Endothelial cell of umbilical vein (primary cell): ENCODE results near the gene FAM107A. TPM values are rescaled to one million over a fixed set of nuclear protein-coding genes. Genes with fewer than 3 reads are reported as not detected.

Experiments
- BruUV-seq: library from RNA; stranded (reverse); fragments of 400-500 nt; replicated peaks from 2 replicates; lab custom pipeline; 2021; lab: Mats Ljungman, UMichigan
- CTCF ChIA-PET: fragments of 300-600, 350-600 bp; sonication (Branson Sonifier 250); formaldehyde crosslinking; loops from one replicate; lab custom pipeline; 2021; ENCODE audit warnings: antibody characterized with exemption, inconsistent platforms; lab: Charles Lee
- POLR2A ChIA-PET: fragments of 300-600, 350-600 bp; sonication (Branson Sonifier 250); formaldehyde crosslinking; loops from one replicate; lab custom pipeline; 2021; ENCODE audit warnings: antibody characterized with exemption, inconsistent platforms; lab: Charles Lee
- DNase-seq: peaks from one replicate; pipeline ENCODE4 v3.0.0-alpha.2; 2011; ENCODE audit warnings: low read depth, low spot score
- FAIRE-seq: peaks from 2 replicates; lab custom pipeline; 2011; peaks lifted over from hg19 to GRCh38; lab: Jason Lieb, UNC
- H2AFZ ChIP-seq: 2 replicates; pipeline ENCODE4 v1.6.0; 2012; ENCODE audit warnings: low read depth, low read length, control low read depth, inconsistent platforms
- H3K27ac ChIP-seq: 2 replicates; pipeline ENCODE4 v1.5.1; 2011; ENCODE audit warnings: low read depth, mild to moderate bottlenecking, control low read depth, low read length, moderate library complexity; ENCODE audit not compliant: insufficient read depth
- H3K27me3 ChIP-seq, 2 experiments: 2 replicates each; pipeline versions ENCODE4 v1.6.0 to v1.6.1; 2011; ENCODE audit warnings: low read length in 2 of 2, mixed read lengths in 1 of 2; ENCODE audit not compliant: control insufficient read depth in 2 of 2, insufficient read depth in 2 of 2
- H3K36me3 ChIP-seq, 2 experiments: 2 replicates in 1 of 2; 3 replicates in 1 of 2; pipeline ENCODE4 v1.5.1; 2011; ENCODE audit warnings: low read length in 2 of 2, mild to moderate bottlenecking in 1 of 2, moderate library complexity in 1 of 2; ENCODE audit not compliant: control insufficient read depth in 2 of 2, insufficient read depth in 2 of 2; ENCODE audit errors: extremely low read depth in 1 of 2
- H3K4me1 ChIP-seq: 3 replicates; pipeline ENCODE4 v1.5.1; 2011; ENCODE audit warnings: mild to moderate bottlenecking, low read length; ENCODE audit not compliant: control insufficient read depth, insufficient read depth; ENCODE audit errors: extremely low read depth
- H3K4me2 ChIP-seq: 2 replicates; pipeline ENCODE4 v1.6.1; 2011; ENCODE audit warnings: low read length, control low read depth, mixed read lengths; ENCODE audit not compliant: insufficient read depth
- H3K4me3 ChIP-seq, 3 experiments: fragments of 200-600 bp in 1 of 3; sonication (generic), shearing (Covaris generic) in 1 of 3; replicated peaks in 1 of 3; 2 replicates each; pipeline ENCODE4 v1.5.1; 2011 to 2016; ENCODE audit warnings: control low read depth in 3 of 3, low read length in 3 of 3, mild to moderate bottlenecking in 2 of 3, inconsistent platforms in 1 of 3, low read depth in 1 of 3, moderate library complexity in 1 of 3; ENCODE audit not compliant: insufficient read depth in 1 of 3
- H3K79me2 ChIP-seq: 2 replicates; pipeline ENCODE4 v1.6.0; 2012; ENCODE audit warnings: low read length, inconsistent platforms; ENCODE audit not compliant: control insufficient read depth, insufficient read depth
- H3K9ac ChIP-seq: replicated peaks from 2 replicates; pipeline ENCODE3; 2011; ENCODE audit warnings: low read length, control low read depth; ENCODE audit not compliant: insufficient read depth; ENCODE audit errors: extremely low read depth
- H3K9me1 ChIP-seq: replicated peaks from 3 replicates; pipeline ENCODE4 v1.6.0; 2011; ENCODE audit warnings: mild to moderate bottlenecking, low read length; ENCODE audit not compliant: control insufficient read depth, insufficient read depth; ENCODE audit errors: extremely low read depth
- H3K9me3 ChIP-seq: replicated peaks from 2 replicates; pipeline ENCODE4 v1.5.1; 2012; ENCODE audit warnings: low read length, inconsistent platforms; ENCODE audit not compliant: control insufficient read depth, insufficient read depth
- H4K20me1 ChIP-seq: replicated peaks from 2 replicates; pipeline ENCODE3; 2011; ENCODE audit warnings: mild to moderate bottlenecking, low read length; ENCODE audit not compliant: control insufficient read depth, insufficient read depth; ENCODE audit errors: extremely low read depth
- EZH2 ChIP-seq: IDR thresholded peaks from 2 replicates; pipeline ENCODE4 v1.6.1; 2012; ENCODE audit warnings: borderline replicate concordance, low read depth, mild to moderate bottlenecking, moderate library complexity, low read length, inconsistent platforms; ENCODE audit not compliant: severe bottlenecking
- FOS ChIP-seq: IDR thresholded peaks from 2 replicates; pipeline ENCODE4 v1.6.1; 2011; ENCODE audit warnings: mild to moderate bottlenecking, low read length, moderate library complexity, borderline replicate concordance; ENCODE audit not compliant: insufficient read depth
- GATA2 ChIP-seq: IDR thresholded peaks from 2 replicates; pipeline ENCODE4 v1.7.0; 2011; ENCODE audit warnings: low read depth, mild to moderate bottlenecking, moderate library complexity, mixed read lengths, low read length; ENCODE audit not compliant: insufficient read length, insufficient read depth
- JUN ChIP-seq: IDR thresholded peaks from 2 replicates; pipeline ENCODE4 v1.6.1; 2011; ENCODE audit warnings: borderline replicate concordance, low read depth; ENCODE audit not compliant: insufficient read length, insufficient read depth
- MYC ChIP-seq: IDR thresholded peaks from one replicate; pipeline ENCODE4 v1.6.1; 2011; ENCODE audit warnings: mild to moderate bottlenecking, low read depth, low read length
- POLR2A ChIP-seq: IDR thresholded peaks from 2 replicates; pipeline ENCODE4 v1.6.1; 2012; ENCODE audit warnings: low read depth, mild to moderate bottlenecking, control low read depth, low read length
- POLR2AphosphoS5 ChIP-seq: IDR thresholded peaks from 2 replicates; pipeline ENCODE4 v1.6.1; 2012; ENCODE audit warnings: low read depth, mild to moderate bottlenecking, control low read depth, low read length, moderate library complexity; ENCODE audit not compliant: insufficient read depth
- dilution Hi-C: fragments of 300-500 bp; cut with MboI; formaldehyde crosslinking; loops from one replicate; pipeline ENCODE4 v1.15.0; 2019; ENCODE audit warnings: low sequenced_read_pairs; ENCODE audit not compliant: extremely low pct_ligation_motif_present
- intact Hi-C: fragments of 100-400 bp; cut with micrococcal nuclease; formaldehyde crosslinking; loops from one replicate; pipeline ENCODE4 v1.10.0; 2022
- polyA plus RNA-seq, 4 experiments: library from polyadenylated mRNA; depleted of rRNA in 3 of 4; stranded (reverse) in 3 of 4; unstranded in 1 of 4; fragments of >200 nt; gene quantifications; 2 replicates each; pipeline versions ENCODE4 v1.2.1 to v1.2.3, GENCODE V29; 2011 to 2012; ENCODE audit warnings: missing spikeins in 1 of 4
- total RNA-seq: library from RNA; stranded (reverse); gene quantifications from 2 replicates; pipeline ENCODE4 v1.2.3, GENCODE V29; 2021
- TF ChIP-seq, protein P1 (sequence below), 2 donors: IDR thresholded peaks; 1 replicate in 1 of 2; 2 replicates in 1 of 2; pipeline ENCODE4 v1.5.1; 2011; ENCODE audit warnings: low read length in 2 of 2, mild to moderate bottlenecking in 2 of 2, moderate library complexity in 2 of 2, control low read depth in 1 of 2, inconsistent platforms in 1 of 2, low read depth in 1 of 2; ENCODE audit not compliant: insufficient read depth in 1 of 2; ENCODE audit errors: extremely low read depth in 1 of 2
- TF ChIP-seq, protein P2 (sequence below): IDR thresholded peaks from 2 replicates; pipeline ENCODE4 v1.6.1; 2011; ENCODE audit not compliant: insufficient read depth, insufficient read length

Gene FAM107A
- total and polyA plus RNA-seq, 2 donors (not counting 3 experiments of a cell fraction or from before 2014, with no cell fraction given): 5.7 to 10.7 TPM

DNA sequence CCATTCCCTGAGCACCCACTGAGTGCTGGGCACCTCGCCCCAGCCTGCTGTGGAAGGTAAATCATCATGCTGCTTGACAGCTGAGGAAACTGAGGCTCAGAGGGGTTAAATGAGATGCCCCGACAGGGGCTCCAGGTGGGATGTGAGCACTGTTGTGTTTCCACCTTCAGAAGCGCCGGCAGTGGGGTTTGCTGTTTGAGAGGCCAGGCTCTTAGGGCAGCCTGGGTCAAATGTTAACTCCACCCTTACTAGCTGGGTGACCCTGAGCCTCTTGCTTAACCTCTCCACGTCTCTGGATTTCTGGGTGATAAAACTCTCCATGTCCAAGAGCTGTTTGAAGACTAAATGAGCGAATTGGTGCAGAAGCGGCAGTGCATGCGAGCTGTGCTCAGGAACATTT is 46.3 kb upstream of the FAM107A start:
- no peak for TF ChIP-seq POLR2AphosphoS5
- no peak for TF ChIP-seq EZH2
- no peak for TF ChIP-seq GATA2
- TF ChIP-seq MYC: no peak
- no peak for TF ChIP-seq POLR2A
- dilution Hi-C loops (no loop called here), intact Hi-C loops (no loop called here)
- Histone ChIP-seq H3K9ac (no peak overlapping the region), H3K27me3 (no peaks in the 10 kb centered on the region), H3K27ac (no peak overlapping the region), H4K20me1 (no peaks in the 10 kb centered on the region), H3K79me2 (no peaks in the 10 kb centered on the region), H3K36me3 (no peaks in the 10 kb centered on the region), H3K9me1 (no peaks in the 10 kb centered on the region), H2AFZ (no peak overlapping the region), H3K4me2 (no peak overlapping the region), H3K4me3 (no peak overlapping the region), H3K9me3 (no peaks in the 10 kb centered on the region), H3K4me1 (peaks cover 16% of the 10 kb centered on the region)
- POLR2A ChIA-PET: no interaction called here
- CTCF ChIA-PET: interaction anchor here (0.7 to 2.0 kb wide), 2 partner anchors 11 to 54 kb away, joined by 3 to 8 read pairs; no protein-coding TSS in a partner anchor
- no TSS peak for BruUV-seq
- DNase-seq: no peak
- FAIRE-seq: no peak

DNA sequence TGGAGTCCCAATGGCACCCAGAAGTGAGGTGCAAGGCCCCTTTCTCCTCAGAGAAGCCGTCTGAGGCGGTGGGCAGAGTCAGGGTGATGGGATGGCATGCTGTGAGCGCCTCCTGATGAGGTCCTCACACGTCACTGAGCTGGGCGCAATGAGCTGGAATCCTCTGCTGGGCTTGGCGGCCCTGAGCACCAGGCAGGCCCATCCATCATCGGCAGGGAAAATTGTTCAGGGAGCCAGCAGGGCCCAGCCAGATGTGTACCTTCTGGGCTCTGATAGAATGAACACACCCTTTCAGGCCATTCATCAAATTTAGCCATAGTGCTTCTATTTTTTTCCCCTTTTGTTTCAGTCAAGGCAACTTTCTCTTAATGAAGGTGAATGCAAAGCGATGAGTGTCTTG is 45.7 kb upstream of the FAM107A start:
- FAIRE-seq (no peak), DNase-seq (no peak)
- Histone ChIP-seq H3K9ac (no peak overlapping the region), H3K79me2 (no peaks in the 10 kb centered on the region), H3K9me3 (no peaks in the 10 kb centered on the region), H3K4me1 (peaks cover 10% of the 10 kb centered on the region), H3K9me1 (no peaks in the 10 kb centered on the region), H3K27ac (no peak overlapping the region), H2AFZ (no peak overlapping the region), H3K27me3 (no peaks in the 10 kb centered on the region), H3K4me3 (no peak overlapping the region), H4K20me1 (no peaks in the 10 kb centered on the region), H3K36me3 (no peaks in the 10 kb centered on the region), H3K4me2 (no peak overlapping the region)
- CTCF ChIA-PET: interaction anchor here (2.0 kb wide), 1 partner anchor 53 kb away, joined by 8 read pairs; no protein-coding TSS in a partner anchor
- POLR2A ChIA-PET: no interaction called here
- intact Hi-C loops (no loop called here), dilution Hi-C loops (no loop called here)
- no TSS peak for BruUV-seq
- no peak for TF ChIP-seq EZH2
- no peak for TF ChIP-seq POLR2A
- no peak for TF ChIP-seq MYC
- TF ChIP-seq JUN: no peak
- TF ChIP-seq, protein P1, sequence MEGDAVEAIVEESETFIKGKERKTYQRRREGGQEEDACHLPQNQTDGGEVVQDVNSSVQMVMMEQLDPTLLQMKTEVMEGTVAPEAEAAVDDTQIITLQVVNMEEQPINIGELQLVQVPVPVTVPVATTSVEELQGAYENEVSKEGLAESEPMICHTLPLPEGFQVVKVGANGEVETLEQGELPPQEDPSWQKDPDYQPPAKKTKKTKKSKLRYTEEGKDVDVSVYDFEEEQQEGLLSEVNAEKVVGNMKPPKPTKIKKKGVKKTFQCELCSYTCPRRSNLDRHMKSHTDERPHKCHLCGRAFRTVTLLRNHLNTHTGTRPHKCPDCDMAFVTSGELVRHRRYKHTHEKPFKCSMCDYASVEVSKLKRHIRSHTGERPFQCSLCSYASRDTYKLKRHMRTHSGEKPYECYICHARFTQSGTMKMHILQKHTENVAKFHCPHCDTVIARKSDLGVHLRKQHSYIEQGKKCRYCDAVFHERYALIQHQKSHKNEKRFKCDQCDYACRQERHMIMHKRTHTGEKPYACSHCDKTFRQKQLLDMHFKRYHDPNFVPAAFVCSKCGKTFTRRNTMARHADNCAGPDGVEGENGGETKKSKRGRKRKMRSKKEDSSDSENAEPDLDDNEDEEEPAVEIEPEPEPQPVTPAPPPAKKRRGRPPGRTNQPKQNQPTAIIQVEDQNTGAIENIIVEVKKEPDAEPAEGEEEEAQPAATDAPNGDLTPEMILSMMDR (IDR thresholded peaks at IDR 0.05; ENCODE audit: extremely low read depth in 1 of 2, insufficient read depth in 1 of 2, low read depth in 1 of 2, low read length in 2 of 2): no peak
- no peak for TF ChIP-seq FOS
- TF ChIP-seq GATA2: no peak
- TF ChIP-seq, protein P2, sequence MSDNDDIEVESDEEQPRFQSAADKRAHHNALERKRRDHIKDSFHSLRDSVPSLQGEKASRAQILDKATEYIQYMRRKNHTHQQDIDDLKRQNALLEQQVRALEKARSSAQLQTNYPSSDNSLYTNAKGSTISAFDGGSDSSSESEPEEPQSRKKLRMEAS: no peak
- TF ChIP-seq POLR2AphosphoS5: no peak
